NB4 (cell line): ENCODE data around the gene CENPK.

ENCODE experiments used
- CTCF ChIP-seq: IDR thresholded peaks from one replicate; pipeline ENCODE4 v1.5.1; 2012; ENCODE audit warnings: low read depth, low read length
- MAX ChIP-seq: IDR thresholded peaks from 2 replicates; pipeline ENCODE4 v1.6.1; 2011; ENCODE audit warnings: low read depth, low read length
- MYC ChIP-seq: IDR thresholded peaks from 2 replicates; pipeline ENCODE4 v1.6.1; 2011; ENCODE audit warnings: low read depth, low read length
- POLR2A ChIP-seq: IDR thresholded peaks from 2 replicates; pipeline ENCODE4 v1.6.1; 2011; ENCODE audit warnings: mild to moderate bottlenecking; ENCODE audit not compliant: insufficient read length; ENCODE audit errors: extremely low read depth

- TF ChIP-seq CTCF (no peak), POLR2A (no peak), MAX (no peak), MYC (no peak)
Observed at GRCh38 chr5:65530904-65531303, 32.1 kb downstream of the CENPK start.
